Measurements from ENCODE around the gene DNPH1.

DNPH1 gene

DNA sequence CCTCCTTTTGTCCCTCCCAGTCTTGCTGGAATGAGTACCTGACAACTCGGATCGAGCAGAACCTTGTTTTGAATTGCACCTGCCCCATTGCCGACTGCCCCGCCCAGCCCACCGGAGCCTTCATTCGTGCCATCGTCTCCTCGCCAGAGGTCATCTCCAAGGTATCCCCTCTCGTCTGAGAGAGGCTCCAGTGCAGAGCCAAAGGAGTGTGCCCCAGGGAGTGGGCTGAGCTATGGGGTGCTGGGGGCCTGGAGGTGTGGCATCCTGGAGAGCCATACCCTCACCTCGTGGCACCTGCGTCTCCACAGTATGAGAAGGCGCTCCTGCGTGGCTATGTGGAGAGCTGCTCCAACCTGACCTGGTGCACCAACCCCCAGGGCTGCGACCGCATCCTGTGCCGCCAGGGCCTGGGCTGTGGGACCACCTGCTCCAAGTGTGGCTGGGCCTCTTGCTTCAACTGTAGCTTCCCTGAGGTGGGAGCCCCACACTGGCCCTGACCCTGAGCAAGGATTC, 8.8 kb downstream of the DNPH1 start:
- intact Hi-C loops (cut with DNase I) = no loop called here
- peak in 3 of 10 donors; percentile 69 to 84 (median 77) for DNase-seq

- intact Hi-C loops (cut with DNase I) = no loop called here
- DNase-seq = peak in 1 of 10 donors; percentile 12
Observed at GRCh38 chr6:43219814-43220213, 9.5 kb downstream of the DNPH1 start.

GRCh38 chr6:43219119-43219518, 10.2 kb downstream of the DNPH1 start:
- peak in 2 of 10 donors; percentile 41 to 82 for DNase-seq
- intact Hi-C loops (cut with DNase I) = no loop called here

GRCh38 chr6:43217351-43217750, 11.9 kb downstream of the DNPH1 start:
- intact Hi-C loops (cut with DNase I) = no loop called here
- no peak for DNase-seq

- intact Hi-C loops (cut with DNase I) = no loop called here
- peak in 2 of 10 donors; percentile 17 to 73 for DNase-seq
Observed at GRCh38 chr6:43216200-43216599, 13.1 kb downstream of the DNPH1 start.

GRCh38 chr6:43215066-43215465, 14.2 kb downstream of the DNPH1 start:
- intact Hi-C loops (cut with DNase I) = no loop called here
- peak in 2 of 10 donors; percentile 43 to 52 for DNase-seq

DNA sequence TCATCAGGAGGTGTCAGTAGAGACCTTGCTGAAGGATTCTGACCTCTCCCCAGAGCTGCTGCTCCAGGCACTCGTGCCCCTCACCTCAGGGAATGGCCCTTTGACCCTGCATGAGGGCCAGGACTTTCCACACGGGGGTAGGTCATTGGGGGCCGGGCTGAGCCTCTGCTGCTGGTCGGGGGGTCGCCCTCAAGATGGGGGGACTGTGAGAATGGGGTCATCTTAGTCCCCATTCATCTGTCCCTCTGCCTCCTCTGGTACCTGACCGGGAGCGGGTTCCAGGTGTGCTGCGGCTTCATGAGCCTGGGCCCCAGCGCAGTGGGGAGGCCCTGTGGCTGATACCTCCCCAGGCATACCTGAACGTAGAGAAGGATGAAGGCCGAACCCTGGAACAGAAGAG, 15.8 kb downstream of the DNPH1 start:
- DNase-seq = peak in 1 of 10 donors; percentile 37
- intact Hi-C loops (cut with DNase I) = no loop called here

DNA sequence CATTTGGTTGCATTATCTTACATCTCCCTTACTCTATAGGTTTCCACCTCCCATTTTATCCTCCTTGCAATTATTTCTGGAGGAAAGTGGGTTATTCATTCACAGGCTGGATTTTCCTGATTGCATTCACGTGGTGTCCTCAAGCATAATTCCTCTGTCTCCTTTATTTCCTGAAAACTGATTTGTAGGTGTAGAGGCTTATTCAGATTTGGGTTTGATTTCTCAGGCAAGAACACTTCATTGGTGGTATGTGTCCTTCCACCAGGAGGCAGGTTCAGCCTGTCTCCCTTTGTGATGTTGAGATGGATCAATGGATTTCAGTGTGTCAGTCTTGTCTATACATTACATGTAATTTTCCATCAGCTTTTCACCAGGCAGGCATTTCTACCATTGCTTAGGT, 17.3 kb downstream of the DNPH1 start:
- DNase-seq = no peak
- intact Hi-C loops (cut with DNase I) = no loop called here

DNA sequence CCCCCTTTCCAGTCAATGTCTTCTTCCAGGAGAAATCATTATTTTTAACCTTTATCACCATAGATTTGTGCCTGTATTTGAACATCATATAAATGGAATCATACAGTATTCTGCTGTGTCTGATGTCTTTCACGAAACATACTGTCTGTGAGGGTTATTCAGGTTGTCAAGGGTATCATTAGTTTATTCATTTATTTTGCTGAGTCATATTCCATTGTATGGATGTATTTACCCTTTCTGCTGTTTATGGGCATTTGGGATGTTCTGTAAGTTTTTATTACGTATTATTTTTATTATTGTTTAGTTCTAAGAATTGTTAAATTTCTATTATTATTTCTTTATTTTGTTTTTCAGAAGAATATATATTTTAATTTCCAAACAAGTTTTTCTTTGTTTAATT, 22.0 kb downstream of the DNPH1 start:
- intact Hi-C loops (cut with DNase I) = no loop called here
- no peak for DNase-seq

DNA sequence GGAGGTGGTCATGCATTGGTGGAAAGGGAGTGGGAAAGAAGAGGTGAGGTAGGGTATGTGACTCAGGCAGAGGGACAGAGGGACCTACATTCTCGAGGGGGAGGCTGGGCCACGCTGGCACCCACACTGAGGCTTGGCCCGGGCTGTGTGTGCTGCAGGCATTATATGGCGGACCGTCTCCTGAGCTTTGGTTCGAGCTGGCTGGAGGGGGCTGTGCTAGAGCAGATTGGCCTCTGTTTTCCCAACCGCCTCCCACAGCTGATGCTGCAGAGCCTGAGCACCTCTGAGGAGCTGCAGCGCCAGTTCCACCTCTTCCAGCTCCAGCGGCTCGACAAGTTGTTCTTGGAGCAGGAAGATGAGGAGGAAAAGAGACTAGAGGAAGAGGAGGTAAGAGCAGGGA, 23.4 kb downstream of the DNPH1 start:
- peak in 1 of 10 donors; percentile 50 for DNase-seq
- intact Hi-C loops (cut with DNase I) = no loop called here

DNA sequence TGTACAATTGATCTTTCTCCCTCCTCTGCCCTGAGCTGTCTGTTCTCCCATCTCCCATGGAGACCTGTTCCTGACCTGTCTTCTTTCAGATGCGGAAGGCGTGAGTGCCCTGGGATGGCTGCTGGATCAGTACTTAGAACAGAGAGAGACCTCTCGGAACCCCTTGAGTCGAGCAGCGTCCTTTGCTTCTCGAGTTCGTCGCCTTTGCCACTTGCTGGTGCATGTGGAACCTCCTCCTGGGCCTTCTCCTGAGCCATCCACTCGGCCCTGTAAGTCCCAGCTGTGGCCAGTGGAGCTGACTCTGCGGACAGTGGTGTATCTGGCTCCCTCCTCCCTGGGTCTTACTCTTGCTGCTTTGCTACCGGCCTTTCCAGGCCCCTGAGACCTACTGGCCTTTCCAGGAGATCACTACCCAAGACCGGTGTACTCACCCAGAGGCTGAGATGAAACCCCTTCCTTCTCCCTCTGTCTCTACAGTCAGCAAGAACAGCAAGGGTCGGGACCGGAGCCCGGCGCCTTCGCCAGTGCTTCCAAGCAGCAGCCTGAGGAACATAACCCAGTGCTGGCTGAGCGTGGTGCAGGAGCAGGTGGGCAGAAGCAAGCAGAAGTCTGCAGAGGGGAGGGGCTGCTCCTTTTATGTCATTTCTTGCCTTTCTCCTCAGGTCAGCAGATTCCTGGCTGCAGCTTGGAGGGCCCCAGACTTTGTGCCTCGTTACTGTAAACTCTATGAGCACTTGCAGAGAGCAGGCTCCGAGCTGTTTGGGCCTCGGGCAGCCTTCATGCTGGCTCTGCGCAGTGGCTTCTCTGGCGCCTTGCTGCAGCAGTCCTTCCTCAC, 24.8 kb downstream of the DNPH1 start:
- intact Hi-C loops (cut with DNase I) = no loop called here
- DNase-seq = peak in 1 of 10 donors; percentile 49

GRCh38 chr6:43203718-43204095, 25.6 kb downstream of the DNPH1 start:
- intact Hi-C loops (cut with DNase I) = no loop called here
- peak in 1 of 10 donors; percentile 57 for DNase-seq

GRCh38 chr6:43203029-43203717, 26.1 kb downstream of the DNPH1 start:
- intact Hi-C loops (cut with DNase I) = no loop called here
- peak in 1 of 10 donors; percentile 57 for DNase-seq

DNA sequence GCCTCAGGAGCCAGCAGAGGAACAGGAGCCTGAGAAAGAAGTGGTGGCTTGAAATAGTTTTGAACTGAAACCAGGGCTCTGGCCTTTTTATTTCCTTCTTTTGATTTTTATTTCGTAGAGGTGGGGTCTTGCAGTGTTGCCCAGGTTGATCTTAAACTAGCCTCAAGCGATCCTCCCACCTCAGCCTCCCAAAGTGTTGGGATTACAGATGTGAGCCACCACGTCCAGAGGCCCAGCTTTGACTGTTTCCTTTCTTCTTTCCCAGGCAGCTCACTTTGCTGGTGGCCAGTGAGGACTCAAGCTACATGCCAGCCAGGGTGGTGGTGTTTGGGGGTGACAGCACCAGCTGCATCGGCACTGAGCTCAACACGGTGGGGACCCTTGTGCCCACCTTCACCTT, 26.8 kb downstream of the DNPH1 start:
- intact Hi-C loops (cut with DNase I) = no loop called here
- DNase-seq = peak in 2 of 10 donors; percentile 31 to 43

DNA sequence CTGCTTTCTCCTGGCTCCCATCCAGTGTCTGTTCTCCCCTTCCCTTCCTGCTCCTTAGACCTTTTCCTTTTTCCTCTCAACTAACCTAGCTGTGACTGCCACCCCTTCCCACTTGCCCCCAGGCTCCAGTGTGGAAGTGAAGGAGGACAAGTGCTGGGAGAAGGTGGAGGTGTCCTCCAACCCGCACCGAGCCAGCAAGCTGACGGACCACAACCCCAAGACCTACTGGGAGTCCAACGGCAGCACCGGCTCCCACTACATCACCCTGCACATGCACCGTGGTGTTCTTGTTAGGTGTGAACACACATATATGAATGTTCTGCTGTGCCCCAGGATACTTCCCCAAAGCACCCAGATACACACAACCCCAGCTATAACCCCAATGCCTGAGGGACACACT, 28.7 kb downstream of the DNPH1 start:
- intact Hi-C loops (cut with DNase I) = no loop called here
- peak in 2 of 10 donors; percentile 38 to 54 for DNase-seq

- DNase-seq = peak in 2 of 10 donors; percentile 43 to 53
Observed at GRCh38 chr6:43199912-43200311, 29.4 kb downstream of the DNPH1 start.

DNA sequence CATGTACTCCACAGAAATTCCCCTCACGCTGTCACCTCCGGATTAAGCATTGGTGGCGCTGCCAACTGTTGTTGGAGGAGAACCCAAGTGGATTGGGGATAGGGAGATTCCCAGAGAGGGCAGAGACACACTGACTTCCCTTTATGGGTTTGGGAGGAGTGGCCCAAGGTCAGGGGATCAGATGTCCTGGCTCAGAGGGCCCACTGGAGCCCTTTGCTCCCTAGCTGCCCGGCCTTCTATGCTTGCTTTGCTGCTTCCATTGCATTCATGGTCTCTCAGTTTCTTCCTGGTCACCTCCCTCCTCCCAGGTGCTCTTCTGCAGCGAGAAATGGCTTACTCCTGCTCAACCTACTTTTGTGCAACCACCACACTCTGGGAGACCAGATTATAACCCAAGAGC, 32.9 kb downstream of the DNPH1 start:
- intact Hi-C loops (cut with DNase I) = no loop called here
- DNase-seq = no peak

More at GRCh38 chr6:43199912-43200311, 29.4 kb downstream of the DNPH1 start:
- intact Hi-C loops (cut with DNase I) = no loop called here

- DNase-seq = peak in 1 of 10 donors; percentile 7
- intact Hi-C loops (cut with DNase I) = no loop called here
Observed at GRCh38 chr6:43193929-43194328, 35.4 kb downstream of the DNPH1 start.

GRCh38 chr6:43192911-43193310, 36.4 kb downstream of the DNPH1 start:
- intact Hi-C loops (cut with DNase I) = no loop called here
- DNase-seq = peak in 2 of 10 donors; percentile 43 to 62

GRCh38 chr6:43189776-43190304, 39.4 kb downstream of the DNPH1 start:
- intact Hi-C loops (cut with DNase I) = no loop called here
- peak in 1 of 10 donors; percentile 10 for DNase-seq

DNA sequence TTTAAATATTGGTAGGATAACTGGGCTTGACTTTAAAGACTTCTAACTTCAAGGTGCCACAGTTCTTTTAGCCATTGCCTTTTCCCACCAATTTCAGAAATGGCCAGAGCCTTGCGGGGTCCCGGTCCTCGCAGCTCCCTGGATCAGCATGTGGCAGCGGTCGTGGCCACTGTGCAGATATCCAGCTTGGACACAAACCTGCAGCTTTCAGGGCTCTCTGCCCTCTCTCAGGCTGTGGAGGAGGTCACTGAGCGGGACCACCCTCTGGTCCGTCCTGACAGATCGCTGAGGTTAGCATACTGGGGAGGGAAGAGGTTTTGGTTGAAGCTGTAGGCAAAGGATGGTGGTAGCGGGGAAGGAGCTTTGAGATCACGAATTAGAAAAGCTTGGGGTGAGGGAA, 40.9 kb downstream of the DNPH1 start:
- intact Hi-C loops (cut with DNase I) = no loop called here
- DNase-seq = peak in 1 of 10 donors; percentile 49

Measured in posterior cingulate gyrus (tissue), 11 donors.